ENCODE data around the gene EHD2. TPM values are rescaled to one million over a fixed set of nuclear protein-coding genes. Genes with fewer than 3 reads are reported as not detected.
"Not testable (repeated sequence)": the region's sequence is repeated elsewhere in the genome, so short reads cannot be mapped to it uniquely, and the experiment has no call there.

EHD2 gene
- polyA plus RNA-seq, 1 donor from 2014 or later = not detected

DNA sequence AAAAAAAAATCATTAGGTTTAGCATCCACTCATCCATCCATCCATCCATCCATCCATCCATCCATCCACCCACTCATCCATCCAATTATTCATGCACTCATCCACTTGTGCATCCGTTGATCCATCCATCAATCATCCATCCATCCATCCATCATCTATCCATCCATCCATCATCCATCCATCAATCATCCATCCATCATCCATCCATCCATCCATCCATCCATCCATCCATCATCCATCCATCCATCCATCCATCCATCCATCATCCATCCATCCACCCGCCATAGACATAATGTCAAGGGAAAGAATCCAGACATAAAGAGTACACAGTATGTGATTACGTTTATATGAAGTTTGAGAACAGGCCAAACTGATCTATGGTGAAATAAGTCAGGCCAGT lies 56.3 kb downstream of the EHD2 start:
- Histone ChIP-seq H3K27ac (ENCODE audit: low read length) (no peak overlapping the region), H2AFZ (ENCODE audit: low read depth, low read length) (no peak overlapping the region)

DNA sequence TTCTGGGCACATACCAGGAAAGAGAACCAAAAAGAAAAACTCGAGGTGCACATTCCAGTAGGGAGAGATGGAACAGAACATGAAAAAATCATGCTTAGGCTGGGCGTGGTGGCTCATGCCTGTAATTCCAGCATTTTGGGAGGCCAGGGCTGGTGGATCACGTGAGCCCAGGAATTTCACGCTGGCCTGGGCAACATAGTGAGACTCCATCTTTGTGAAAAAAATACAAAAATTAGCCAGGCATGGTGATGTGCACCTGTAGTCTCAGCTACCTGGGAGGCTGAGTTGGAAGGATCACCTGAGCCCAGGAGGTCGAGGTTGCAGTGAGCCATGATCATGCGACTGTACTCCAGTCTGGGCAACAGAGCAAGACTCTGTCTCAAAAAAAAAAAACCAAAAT lies 58.1 kb downstream of the EHD2 start:
- H3K27me3 ChIP-seq (ENCODE audit: insufficient read depth, low read depth, low read length); H3K9me2 ChIP-seq (ENCODE audit: insufficient read depth, low read length); H3K4me3 ChIP-seq (ENCODE audit: low read length); H3K79me2 ChIP-seq (replicated peaks; ENCODE audit: insufficient read depth, low read length); H3K36me3 ChIP-seq (ENCODE audit: insufficient read depth, low read length); H2AFZ ChIP-seq (ENCODE audit: low read depth, low read length); H3K4me2 ChIP-seq (ENCODE audit: low read length); H4K20me1 ChIP-seq (ENCODE audit: insufficient read depth); H3F3A ChIP-seq (ENCODE audit: insufficient read depth, low read length, poor library complexity, severe bottlenecking); H3K27ac ChIP-seq (ENCODE audit: low read length); H3K9me3 ChIP-seq (ENCODE audit: low read length); H3K9ac ChIP-seq (ENCODE audit: low read length): not testable (repeated sequence)

More for the DNA sequence above, 56.3 kb downstream of the EHD2 start:
- no peaks in the 10 kb centered on the region for H3K36me3 ChIP-seq (ENCODE audit: insufficient read depth, low read length)
- no peaks in the 10 kb centered on the region for H4K20me1 ChIP-seq (ENCODE audit: insufficient read depth)
- H3K9me3 ChIP-seq (ENCODE audit: low read length) = no peaks in the 10 kb centered on the region
- H3F3A ChIP-seq (ENCODE audit: insufficient read depth, low read length, poor library complexity, severe bottlenecking) = no peaks in the 10 kb centered on the region
- no peaks in the 10 kb centered on the region for H3K9me2 ChIP-seq (ENCODE audit: insufficient read depth, low read length)
- TF ChIP-seq EP300 (conservative IDR thresholded peaks at IDR 0.05; ENCODE audit: poor library complexity, severe bottlenecking) (peak; percentile 92), SMC3 (conservative IDR thresholded peaks at IDR 0.05; ENCODE audit: poor library complexity) (no peak), POLR2AphosphoS5 (IDR thresholded peaks at IDR 0.05) (peak; percentile 41)
- H3K79me2 ChIP-seq (replicated peaks; ENCODE audit: insufficient read depth, low read length) = no peaks in the 10 kb centered on the region
- no peak overlapping the region for H3K4me2 ChIP-seq (ENCODE audit: low read length)
- H3K9ac ChIP-seq (ENCODE audit: low read length) = no peak overlapping the region
- H3K27me3 ChIP-seq (ENCODE audit: insufficient read depth, low read depth, low read length) = no peaks in the 10 kb centered on the region
- no peak overlapping the region for H3K4me3 ChIP-seq (ENCODE audit: low read length)

DNA sequence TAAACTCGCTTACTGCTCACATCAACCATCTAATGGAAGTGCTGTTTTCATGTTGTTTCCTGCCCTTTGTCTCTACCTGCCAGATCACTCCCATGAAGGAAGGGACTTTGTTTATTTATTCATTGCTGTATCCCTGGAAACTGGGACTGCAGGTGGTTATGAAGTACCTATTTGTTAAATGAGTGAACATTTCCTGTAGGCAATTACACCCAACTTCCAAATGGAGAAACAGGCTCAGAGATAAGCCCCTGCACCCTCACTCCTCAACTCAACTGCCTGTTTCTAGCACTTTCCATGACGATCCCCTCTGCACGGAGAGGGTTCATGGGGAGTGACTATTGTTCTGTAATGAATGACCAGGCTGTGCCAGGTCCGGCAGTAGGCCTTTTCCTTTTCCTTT lies 63.3 kb downstream of the EHD2 start:
- no peak overlapping the region for H3K9ac ChIP-seq (ENCODE audit: low read length)
- no peaks in the 10 kb centered on the region for H4K20me1 ChIP-seq (ENCODE audit: insufficient read depth)
- H3K4me3 ChIP-seq (ENCODE audit: low read length) = no peak overlapping the region
- H3K27ac ChIP-seq (ENCODE audit: low read length) = no peak overlapping the region
- H3K9me3 ChIP-seq (ENCODE audit: low read length) = no peaks in the 10 kb centered on the region
- H3K79me2 ChIP-seq (replicated peaks; ENCODE audit: insufficient read depth, low read length) = peaks cover 14% of the 10 kb centered on the region
- H3K27me3 ChIP-seq (ENCODE audit: insufficient read depth, low read depth, low read length) = no peaks in the 10 kb centered on the region
- TF ChIP-seq TAF1 (IDR thresholded peaks at IDR 0.05; ENCODE audit: low read depth) (no peak), SMC3 (conservative IDR thresholded peaks at IDR 0.05; ENCODE audit: poor library complexity) (no peak), POLR2AphosphoS5 (IDR thresholded peaks at IDR 0.05) (no peak), RAD21 (conservative IDR thresholded peaks at IDR 0.05) (no peak), EP300 (conservative IDR thresholded peaks at IDR 0.05; ENCODE audit: poor library complexity, severe bottlenecking) (no peak), EZH2 (IDR thresholded peaks at IDR 0.05; ENCODE audit: borderline replicate concordance, insufficient read depth, low read length, poor library complexity, severe bottlenecking) (no peak), MXI1 (conservative IDR thresholded peaks at IDR 0.05; ENCODE audit: poor library complexity, severe bottlenecking) (no peak)
- TF ChIP-seq, protein P1, sequence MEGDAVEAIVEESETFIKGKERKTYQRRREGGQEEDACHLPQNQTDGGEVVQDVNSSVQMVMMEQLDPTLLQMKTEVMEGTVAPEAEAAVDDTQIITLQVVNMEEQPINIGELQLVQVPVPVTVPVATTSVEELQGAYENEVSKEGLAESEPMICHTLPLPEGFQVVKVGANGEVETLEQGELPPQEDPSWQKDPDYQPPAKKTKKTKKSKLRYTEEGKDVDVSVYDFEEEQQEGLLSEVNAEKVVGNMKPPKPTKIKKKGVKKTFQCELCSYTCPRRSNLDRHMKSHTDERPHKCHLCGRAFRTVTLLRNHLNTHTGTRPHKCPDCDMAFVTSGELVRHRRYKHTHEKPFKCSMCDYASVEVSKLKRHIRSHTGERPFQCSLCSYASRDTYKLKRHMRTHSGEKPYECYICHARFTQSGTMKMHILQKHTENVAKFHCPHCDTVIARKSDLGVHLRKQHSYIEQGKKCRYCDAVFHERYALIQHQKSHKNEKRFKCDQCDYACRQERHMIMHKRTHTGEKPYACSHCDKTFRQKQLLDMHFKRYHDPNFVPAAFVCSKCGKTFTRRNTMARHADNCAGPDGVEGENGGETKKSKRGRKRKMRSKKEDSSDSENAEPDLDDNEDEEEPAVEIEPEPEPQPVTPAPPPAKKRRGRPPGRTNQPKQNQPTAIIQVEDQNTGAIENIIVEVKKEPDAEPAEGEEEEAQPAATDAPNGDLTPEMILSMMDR (IDR thresholded peaks at IDR 0.05; ENCODE audit: poor library complexity, severe bottlenecking) = no peak
- TF ChIP-seq, protein P2, sequence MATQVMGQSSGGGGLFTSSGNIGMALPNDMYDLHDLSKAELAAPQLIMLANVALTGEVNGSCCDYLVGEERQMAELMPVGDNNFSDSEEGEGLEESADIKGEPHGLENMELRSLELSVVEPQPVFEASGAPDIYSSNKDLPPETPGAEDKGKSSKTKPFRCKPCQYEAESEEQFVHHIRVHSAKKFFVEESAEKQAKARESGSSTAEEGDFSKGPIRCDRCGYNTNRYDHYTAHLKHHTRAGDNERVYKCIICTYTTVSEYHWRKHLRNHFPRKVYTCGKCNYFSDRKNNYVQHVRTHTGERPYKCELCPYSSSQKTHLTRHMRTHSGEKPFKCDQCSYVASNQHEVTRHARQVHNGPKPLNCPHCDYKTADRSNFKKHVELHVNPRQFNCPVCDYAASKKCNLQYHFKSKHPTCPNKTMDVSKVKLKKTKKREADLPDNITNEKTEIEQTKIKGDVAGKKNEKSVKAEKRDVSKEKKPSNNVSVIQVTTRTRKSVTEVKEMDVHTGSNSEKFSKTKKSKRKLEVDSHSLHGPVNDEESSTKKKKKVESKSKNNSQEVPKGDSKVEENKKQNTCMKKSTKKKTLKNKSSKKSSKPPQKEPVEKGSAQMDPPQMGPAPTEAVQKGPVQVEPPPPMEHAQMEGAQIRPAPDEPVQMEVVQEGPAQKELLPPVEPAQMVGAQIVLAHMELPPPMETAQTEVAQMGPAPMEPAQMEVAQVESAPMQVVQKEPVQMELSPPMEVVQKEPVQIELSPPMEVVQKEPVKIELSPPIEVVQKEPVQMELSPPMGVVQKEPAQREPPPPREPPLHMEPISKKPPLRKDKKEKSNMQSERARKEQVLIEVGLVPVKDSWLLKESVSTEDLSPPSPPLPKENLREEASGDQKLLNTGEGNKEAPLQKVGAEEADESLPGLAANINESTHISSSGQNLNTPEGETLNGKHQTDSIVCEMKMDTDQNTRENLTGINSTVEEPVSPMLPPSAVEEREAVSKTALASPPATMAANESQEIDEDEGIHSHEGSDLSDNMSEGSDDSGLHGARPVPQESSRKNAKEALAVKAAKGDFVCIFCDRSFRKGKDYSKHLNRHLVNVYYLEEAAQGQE (IDR thresholded peaks at IDR 0.05; ENCODE audit: borderline replicate concordance) = no peak
- H3K4me2 ChIP-seq (ENCODE audit: low read length) = no peak overlapping the region
- H3K36me3 ChIP-seq (ENCODE audit: insufficient read depth, low read length) = no peaks in the 10 kb centered on the region
- H2AFZ ChIP-seq (ENCODE audit: low read depth, low read length) = no peak overlapping the region
- H3F3A ChIP-seq (ENCODE audit: insufficient read depth, low read length, poor library complexity, severe bottlenecking) = no peaks in the 10 kb centered on the region
- no peaks in the 10 kb centered on the region for H3K9me2 ChIP-seq (ENCODE audit: insufficient read depth, low read length)

DNA sequence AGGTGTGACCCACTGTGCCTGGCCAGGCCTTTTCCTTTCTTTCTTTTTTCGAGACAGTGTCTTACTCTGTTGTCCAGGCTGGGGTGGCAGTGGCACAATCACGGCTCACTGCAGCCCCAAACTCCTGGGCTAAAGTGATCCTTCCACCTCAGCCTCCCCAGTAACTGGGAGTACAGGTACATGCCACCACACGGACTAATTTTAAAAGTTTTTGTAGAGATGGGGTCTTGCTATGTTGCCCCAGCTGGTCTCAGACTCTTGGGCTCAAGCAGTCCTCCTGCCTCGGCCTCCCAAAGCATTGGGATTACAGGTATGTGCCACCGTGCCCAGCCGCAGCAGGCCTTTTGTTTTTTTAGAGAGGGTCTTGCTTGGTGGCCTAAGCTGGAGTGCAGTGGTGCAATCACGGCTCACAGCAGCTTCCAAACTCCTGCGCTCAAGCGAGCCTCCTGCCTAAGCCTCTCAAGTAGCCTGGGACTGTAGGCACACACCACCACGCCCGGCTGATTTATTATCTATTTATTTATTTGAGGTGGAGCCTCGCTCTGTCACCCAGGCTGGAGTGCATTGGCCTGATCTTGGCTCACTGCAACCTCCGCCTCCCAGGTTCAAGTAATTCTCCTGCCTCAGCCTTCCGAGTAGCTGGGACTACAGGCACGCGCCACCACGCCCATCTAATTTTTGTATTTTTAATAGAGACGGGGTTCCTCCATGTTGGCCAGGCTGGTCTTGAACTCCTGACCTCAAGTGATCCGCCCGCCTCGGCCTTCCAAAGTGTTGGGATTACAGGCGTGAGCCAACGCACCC lies 64.2 kb downstream of the EHD2 start:
- H2AFZ ChIP-seq (ENCODE audit: low read depth, low read length); H3K9me3 ChIP-seq (ENCODE audit: low read length); H3K9me2 ChIP-seq (ENCODE audit: insufficient read depth, low read length); H3K36me3 ChIP-seq (ENCODE audit: insufficient read depth, low read length); H4K20me1 ChIP-seq (ENCODE audit: insufficient read depth); H3F3A ChIP-seq (ENCODE audit: insufficient read depth, low read length, poor library complexity, severe bottlenecking); H3K27me3 ChIP-seq (ENCODE audit: insufficient read depth, low read depth, low read length): not testable (repeated sequence)
- Histone ChIP-seq H3K9ac (ENCODE audit: low read length) (peak overlapping the region; percentile 87), H3K79me2 (replicated peaks; ENCODE audit: insufficient read depth, low read length) (peaks cover 14% of the 10 kb centered on the region), H3K27ac (ENCODE audit: low read length) (peak overlapping the region; percentile 81), H3K4me2 (ENCODE audit: low read length) (peak overlapping the region; percentile 13), H3K4me3 (ENCODE audit: low read length) (peak overlapping the region; percentile 97)

Data from neural cell (in vitro differentiated cells).